DND-41 (cell line): ENCODE data around the gene CYP27B1.

Source experiments
- EZH2 ChIP-seq: IDR thresholded peaks from 3 replicates; pipeline ENCODE4 v1.6.1; 2012; ENCODE audit warnings: borderline replicate concordance, low read depth, mild to moderate bottlenecking, moderate library complexity, low read length, inconsistent platforms; ENCODE audit not compliant: severe bottlenecking
- TF ChIP-seq, protein P1 (sequence below): IDR thresholded peaks from 2 replicates; pipeline ENCODE4 v1.5.1; 2012; ENCODE audit warnings: borderline replicate concordance, low read length, moderate library complexity, mild to moderate bottlenecking; ENCODE audit not compliant: poor library complexity, severe bottlenecking; ENCODE audit errors: extremely low read depth

DNA sequence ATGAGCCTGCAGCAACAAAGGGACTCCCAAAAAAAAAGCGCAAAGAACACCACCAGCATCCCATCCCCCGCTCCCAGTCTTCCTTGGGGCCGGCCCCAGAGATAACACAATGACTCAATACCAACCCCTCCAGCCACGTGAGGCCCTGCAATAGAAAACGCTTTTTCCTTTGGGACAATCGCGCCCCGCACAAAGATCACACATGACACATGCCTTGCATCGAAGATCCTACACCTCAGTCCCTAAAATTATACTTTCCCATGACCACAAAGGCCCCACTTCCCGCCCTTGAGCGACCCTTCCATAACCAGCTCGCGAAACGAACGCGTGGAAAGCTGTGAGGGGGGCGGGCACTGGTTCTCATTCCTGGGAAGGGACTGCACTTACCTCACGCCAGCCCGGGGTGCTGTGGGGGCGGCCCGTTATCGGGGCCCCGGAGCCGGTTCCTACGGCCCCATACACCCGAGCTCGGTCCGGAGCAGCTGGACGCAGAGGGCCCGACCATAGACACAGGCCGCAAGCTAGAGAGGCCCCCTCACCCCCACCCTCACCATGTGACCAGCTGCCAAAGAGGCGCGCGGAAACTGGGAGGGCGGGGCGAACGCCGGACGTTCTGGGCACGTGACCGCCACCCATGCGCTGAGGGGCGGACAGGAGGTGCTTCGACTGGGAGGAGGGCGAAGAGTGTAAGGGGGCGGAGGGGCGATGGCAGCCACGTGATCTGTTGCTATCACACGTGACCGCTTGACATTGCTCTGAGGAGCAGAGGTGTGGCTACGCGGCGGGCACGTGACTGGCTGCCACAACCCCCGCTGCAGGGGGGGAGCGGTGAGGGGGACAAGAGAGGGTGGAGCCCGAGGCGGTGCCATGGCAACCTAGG lies 14.8 kb downstream of the CYP27B1 start, which contains the start of gene CDK4:
- TF ChIP-seq, protein P1, sequence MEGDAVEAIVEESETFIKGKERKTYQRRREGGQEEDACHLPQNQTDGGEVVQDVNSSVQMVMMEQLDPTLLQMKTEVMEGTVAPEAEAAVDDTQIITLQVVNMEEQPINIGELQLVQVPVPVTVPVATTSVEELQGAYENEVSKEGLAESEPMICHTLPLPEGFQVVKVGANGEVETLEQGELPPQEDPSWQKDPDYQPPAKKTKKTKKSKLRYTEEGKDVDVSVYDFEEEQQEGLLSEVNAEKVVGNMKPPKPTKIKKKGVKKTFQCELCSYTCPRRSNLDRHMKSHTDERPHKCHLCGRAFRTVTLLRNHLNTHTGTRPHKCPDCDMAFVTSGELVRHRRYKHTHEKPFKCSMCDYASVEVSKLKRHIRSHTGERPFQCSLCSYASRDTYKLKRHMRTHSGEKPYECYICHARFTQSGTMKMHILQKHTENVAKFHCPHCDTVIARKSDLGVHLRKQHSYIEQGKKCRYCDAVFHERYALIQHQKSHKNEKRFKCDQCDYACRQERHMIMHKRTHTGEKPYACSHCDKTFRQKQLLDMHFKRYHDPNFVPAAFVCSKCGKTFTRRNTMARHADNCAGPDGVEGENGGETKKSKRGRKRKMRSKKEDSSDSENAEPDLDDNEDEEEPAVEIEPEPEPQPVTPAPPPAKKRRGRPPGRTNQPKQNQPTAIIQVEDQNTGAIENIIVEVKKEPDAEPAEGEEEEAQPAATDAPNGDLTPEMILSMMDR: no peak
- TF ChIP-seq EZH2: no peak
